ENCODE results near the gene IL22RA1. TPM values are rescaled to one million over a fixed set of nuclear protein-coding genes. Genes with fewer than 3 reads are reported as not detected.

The IL22RA1 gene
- total and polyA plus RNA-seq, 2 of the 8 experiments (the other 6 are each of a cell fraction or from before 2014, with no cell fraction given): 0.17 to 0.32 TPM

GRCh38 chr1:24154215-24154614 lies 11.3 kb upstream of the IL22RA1 start:
- H3K4me2 ChIP-seq (ENCODE audit: insufficient read depth in 1 of 2, low read depth in 2 of 2, low read length in 2 of 2): peak overlapping the region in 1 of 2 experiments; percentile 29; a peak in 1 of 4 replicates
- no peak overlapping the region for H4K5ac ChIP-seq (ENCODE audit: insufficient read length, low read depth, low read length)
- H2BK12ac ChIP-seq (ENCODE audit: low read depth, low read length): no peak overlapping the region
- CTCF ChIA-PET (ENCODE audit: partially characterized antibody): interaction anchor here (0.5 to 10.9 kb wide), 22 partner anchors 10 to 352 kb away, joined by 3 to 85 read pairs (median 4); partner anchors contain the start of genes IFNLR1, IL22RA1 and SRSF10
- no peak overlapping the region for H3K4ac ChIP-seq (replicated peaks; ENCODE audit: insufficient read length, low read depth, low read length)
- H3K56ac ChIP-seq (replicated peaks; ENCODE audit: insufficient read length, low read depth, low read length): no peak overlapping the region
- H3K4me3 ChIP-seq (ENCODE audit: extremely low read depth in 1 of 4, insufficient read depth in 2 of 4, low read depth in 3 of 4, low read length in 4 of 4): no peak overlapping the region
- no peak overlapping the region for H2BK20ac ChIP-seq (ENCODE audit: low read length)
- H3K79me2 ChIP-seq (ENCODE audit: control insufficient read depth in 1 of 2, insufficient read depth in 2 of 2, low read length in 2 of 2): peaks cover 0 to 6% of the 10 kb centered on the region in 2 experiments; a peak in 1 of 4 replicates
- H3K4me1 ChIP-seq (replicated peaks in 1 of 4; ENCODE audit: control insufficient read depth in 3 of 4, insufficient read depth in 4 of 4, low read length in 3 of 4): peaks cover 3 to 25% (median 15%) of the 10 kb centered on the region in 4 experiments
- no peaks in the 10 kb centered on the region for H3K23me2 ChIP-seq (ENCODE audit: low read depth, low read length)
- H3K23ac ChIP-seq (ENCODE audit: insufficient read length): no peak overlapping the region
- H2AFZ ChIP-seq (ENCODE audit: low read length): no peak overlapping the region
- H3K18ac ChIP-seq (ENCODE audit: extremely low read depth, low read length): no peak overlapping the region
- H2BK120ac ChIP-seq (replicated peaks; ENCODE audit: low read depth, low read length): no peak overlapping the region
- H4K8ac ChIP-seq (ENCODE audit: extremely low read depth, insufficient read depth, low read length): no peak overlapping the region
- peak; percentile 13 for FAIRE-seq
- H4K20me1 ChIP-seq (replicated peaks in 1 of 2; ENCODE audit: control insufficient read depth in 1 of 2, insufficient read depth in 2 of 2, low read length in 2 of 2): peaks cover 0 to 7% of the 10 kb centered on the region in 2 experiments
- H3K36me3 ChIP-seq (ENCODE audit: control insufficient read depth in 2 of 4, insufficient read depth in 4 of 4, low read length in 3 of 4): peaks cover 4 to 21% (median 9%) of the 10 kb centered on the region in 4 experiments; a peak in 6 of 8 replicates
- H2BK15ac ChIP-seq (ENCODE audit: low read length): no peak overlapping the region
- no peak overlapping the region for H4K91ac ChIP-seq (replicated peaks; ENCODE audit: insufficient read length, low read length)
- DNase-seq (ENCODE audit: low read depth in 1 of 2, low spot score in 2 of 2): no peak
- H3K27ac ChIP-seq (ENCODE audit: low read depth, low read length): no peak overlapping the region
- no peaks in the 10 kb centered on the region for H3K79me1 ChIP-seq (ENCODE audit: low read depth, low read length)
- H3K27me3 ChIP-seq (replicated peaks in 1 of 4; ENCODE audit: control insufficient read depth in 3 of 4, extremely low read depth in 1 of 4, insufficient read depth in 3 of 4, low read length in 3 of 4): no peaks in the 10 kb centered on the region
- no peak overlapping the region for H3K9ac ChIP-seq (replicated peaks in 1 of 4; ENCODE audit: extremely low read depth in 1 of 4, low read depth in 3 of 4, low read length in 3 of 4)
- TF ChIP-seq HDAC6 (IDR thresholded peaks at IDR 0.05; ENCODE audit: low read depth, low read length) (no peak), USF2 (IDR thresholded peaks at IDR 0.05; ENCODE audit: low read length) (no peak), SP4 (IDR thresholded peaks at IDR 0.05; ENCODE audit: low read length) (no peak), EGR1 (IDR thresholded peaks at IDR 0.05; ENCODE audit: borderline replicate concordance, low read depth, low read length) (no peak), KDM4A (IDR thresholded peaks at IDR 0.05; ENCODE audit: low read depth, low read length, severe bottlenecking) (no peak), CTBP2 (IDR thresholded peaks at IDR 0.05; ENCODE audit: borderline replicate concordance, insufficient read depth, insufficient read length, low read length) (no peak)
- no peak overlapping the region for H3K14ac ChIP-seq (ENCODE audit: insufficient read length)
- WGBS, 2 experiments (ENCODE audit: extremely low coverage in 1 of 2, insufficient coverage in 1 of 2, insufficient read length in 1 of 2, insufficient replicate concordance in 2 of 2, low coverage in 1 of 2, low lambda C conversion rate in 2 of 2, missing lambda C conversion rate in 1 of 2): 42% methylated on average over 8 of the region's 8 CpGs; no CpG with 5 or more reads in 1 of the 2 experiments
- H3K9me3 ChIP-seq (ENCODE audit: insufficient read depth in 2 of 2, low read depth in 1 of 2, low read length in 1 of 2): no peaks in the 10 kb centered on the region
- POLR2A ChIA-PET (ENCODE audit: partially characterized antibody): interaction anchor here (0.7 to 7.2 kb wide), 8 partner anchors 11 to 331 kb away, joined by 3 to 82 read pairs (median 5); partner anchors contain the start of genes IFNLR1 and IL22RA1
- no peak overlapping the region for H2BK5ac ChIP-seq (ENCODE audit: low read depth, low read length)
- H2AK5ac ChIP-seq (ENCODE audit: low read depth, low read length): no peak overlapping the region
